Activated CD8-positive, alpha-beta T cell treated with anti-CD3 and anti-CD28 coated beads, Interleukin-2, amount 10 ng/mL, durations not matched to agents 7 days and 5 days (primary cell): ENCODE data around the gene FLNB. TPM values are rescaled to one million over a fixed set of nuclear protein-coding genes. Genes with fewer than 3 reads are reported as not detected.

Experiments used
- ATAC-seq: fragments of 150-1000 bp; cut with Tn5 transposase; one replicate; pipeline ENCODE4 v1.10.0; 2021; ENCODE audit warnings: moderate library complexity
- CTCF ChIA-PET: fragments of 350-600 bp; sonication (Branson Sonifier 250); formaldehyde crosslinking; loops from one replicate; lab custom pipeline; 2021; ENCODE audit warnings: antibody characterized with exemption; lab: Charles Lee
- POLR2A ChIA-PET: fragments of 350-600 bp; sonication (Branson Sonifier 250); formaldehyde crosslinking; loops from one replicate; lab custom pipeline; 2021; ENCODE audit warnings: antibody characterized with exemption; lab: Charles Lee
- DNase-seq: peaks from one replicate; pipeline ENCODE4 v3.0.0-alpha.2; 2020
- H3K27ac Mint-ChIP-seq: one replicate; pipeline ENCODE4 v1.8.0; 2021; ENCODE audit warnings: mild to moderate bottlenecking, mixed read lengths
- H3K27me3 Mint-ChIP-seq: one replicate; pipeline ENCODE4 v1.8.0; 2021; ENCODE audit warnings: low read depth, mixed read lengths
- H3K36me3 Mint-ChIP-seq: one replicate; pipeline ENCODE4 v1.8.0; 2021; ENCODE audit warnings: low read depth, mixed read lengths
- H3K4me1 Mint-ChIP-seq: one replicate; pipeline ENCODE4 v1.8.0; 2021; ENCODE audit warnings: low read depth, mixed read lengths
- H3K4me3 Mint-ChIP-seq: one replicate; pipeline ENCODE4 v1.8.0; 2021; ENCODE audit warnings: mild to moderate bottlenecking, mixed read lengths
- H3K9me3 Mint-ChIP-seq: one replicate; pipeline ENCODE4 v1.8.0; 2022; ENCODE audit warnings: mixed read lengths; ENCODE audit not compliant: insufficient read depth
- total RNA-seq, 2 experiments: library from RNA; stranded (reverse); gene quantifications; one replicate each; pipeline ENCODE4 v1.2.3, GENCODE V29; 2021

Gene FLNB
- total RNA-seq, 2 experiments from 2014 or later: 14.1 to 15.9 TPM

- no peaks in the 10 kb centered on the region for H3K36me3 Mint-ChIP-seq
- DNase-seq: no peak
- H3K27ac Mint-ChIP-seq: no peak overlapping the region
- no peaks in the 10 kb centered on the region for H3K27me3 Mint-ChIP-seq
- CTCF ChIA-PET: interaction anchor here (1.5 kb wide), 1 partner anchor 10 kb away, joined by 3 read pairs; no protein-coding TSS in a partner anchor
- no peak overlapping the region for H3K4me3 Mint-ChIP-seq
- no peak for ATAC-seq
- POLR2A ChIA-PET: no interaction called here
- H3K4me1 Mint-ChIP-seq: peaks cover 6% of the 10 kb centered on the region
- no peaks in the 10 kb centered on the region for H3K9me3 Mint-ChIP-seq
Observed at GRCh38 chr3:58063022-58063815, 55.0 kb downstream of the FLNB start.

- H3K27ac Mint-ChIP-seq: no peak overlapping the region
- no peak overlapping the region for H3K4me3 Mint-ChIP-seq
- no peaks in the 10 kb centered on the region for H3K36me3 Mint-ChIP-seq
- no peaks in the 10 kb centered on the region for H3K27me3 Mint-ChIP-seq
- ATAC-seq (no peak), DNase-seq (no peak)
- POLR2A ChIA-PET: no interaction called here
- H3K9me3 Mint-ChIP-seq: no peaks in the 10 kb centered on the region
- CTCF ChIA-PET: no interaction called here
- H3K4me1 Mint-ChIP-seq: peaks cover 6% of the 10 kb centered on the region
Observed at GRCh38 chr3:58064923-58065638, 56.9 kb downstream of the FLNB start.

GRCh38 chr3:58065700-58066167 lies 57.5 kb downstream of the FLNB start:
- Mint-ChIP-seq H3K4me3 (no peak overlapping the region), H3K36me3 (no peaks in the 10 kb centered on the region), H3K27ac (no peak overlapping the region), H3K27me3 (no peaks in the 10 kb centered on the region), H3K4me1 (peaks cover 6% of the 10 kb centered on the region), H3K9me3 (no peaks in the 10 kb centered on the region)
- DNase-seq (no peak), ATAC-seq (no peak)
- ChIA-PET CTCF (no interaction called here), POLR2A (no interaction called here)

GRCh38 chr3:58066842-58067241 lies 58.6 kb downstream of the FLNB start:
- POLR2A ChIA-PET: interaction anchor here (0.7 kb wide), 2 partner anchors 31 to 272 kb away, joined by 3 read pairs; no protein-coding TSS in a partner anchor
- Mint-ChIP-seq H3K27me3 (no peaks in the 10 kb centered on the region), H3K4me1 (peaks cover 6% of the 10 kb centered on the region), H3K27ac (no peak overlapping the region), H3K4me3 (no peak overlapping the region), H3K36me3 (no peaks in the 10 kb centered on the region), H3K9me3 (no peaks in the 10 kb centered on the region)
- CTCF ChIA-PET: no interaction called here
- DNase-seq (no peak), ATAC-seq (no peak)

GRCh38 chr3:58068122-58068809 lies 60.0 kb downstream of the FLNB start:
- no peaks in the 10 kb centered on the region for H3K9me3 Mint-ChIP-seq
- ChIA-PET CTCF (no interaction called here), POLR2A (interaction anchor here (0.6 kb wide), 1 partner anchor 1665 kb away, joined by 3 read pairs; no protein-coding TSS in a partner anchor)
- no peak for ATAC-seq
- DNase-seq: no peak
- H3K27ac Mint-ChIP-seq: no peak overlapping the region
- H3K4me3 Mint-ChIP-seq: no peak overlapping the region
- no peaks in the 10 kb centered on the region for H3K36me3 Mint-ChIP-seq
- no peaks in the 10 kb centered on the region for H3K27me3 Mint-ChIP-seq
- H3K4me1 Mint-ChIP-seq: peaks cover 4% of the 10 kb centered on the region

- DNase-seq (no peak), ATAC-seq (no peak)
- H3K4me3 Mint-ChIP-seq: no peak overlapping the region
- peaks cover 15% of the 10 kb centered on the region for H3K4me1 Mint-ChIP-seq
- no peaks in the 10 kb centered on the region for H3K9me3 Mint-ChIP-seq
- H3K27me3 Mint-ChIP-seq: no peaks in the 10 kb centered on the region
- ChIA-PET CTCF (interaction anchor here (0.6 kb wide), 1 partner anchor 116 kb away, joined by 3 read pairs; no protein-coding TSS in a partner anchor), POLR2A (interaction anchor here (0.6 kb wide), 1 partner anchor 161 kb away, joined by 3 read pairs; no protein-coding TSS in a partner anchor)
- no peak overlapping the region for H3K27ac Mint-ChIP-seq
- no peaks in the 10 kb centered on the region for H3K36me3 Mint-ChIP-seq
Observed at GRCh38 chr3:58071480-58071971, 63.3 kb downstream of the FLNB start.

- H3K9me3 Mint-ChIP-seq: no peaks in the 10 kb centered on the region
- no peaks in the 10 kb centered on the region for H3K36me3 Mint-ChIP-seq
- no peak overlapping the region for H3K27ac Mint-ChIP-seq
- ATAC-seq (no peak), DNase-seq (no peak)
- H3K4me1 Mint-ChIP-seq: peaks cover 15% of the 10 kb centered on the region
- no peaks in the 10 kb centered on the region for H3K27me3 Mint-ChIP-seq
- ChIA-PET POLR2A (no interaction called here), CTCF (interaction anchor here (0.6 to 1.1 kb wide), 2 partner anchors 9 to 116 kb away, joined by 3 read pairs; no protein-coding TSS in a partner anchor)
- no peak overlapping the region for H3K4me3 Mint-ChIP-seq
Observed at GRCh38 chr3:58072052-58072762, 64.0 kb downstream of the FLNB start.

- Mint-ChIP-seq H3K9me3 (no peaks in the 10 kb centered on the region), H3K36me3 (no peaks in the 10 kb centered on the region), H3K4me3 (no peak overlapping the region), H3K27me3 (no peaks in the 10 kb centered on the region), H3K27ac (no peak overlapping the region), H3K4me1 (peaks cover 15% of the 10 kb centered on the region)
- DNase-seq (no peak), ATAC-seq (no peak)
- ChIA-PET CTCF (interaction anchor here (1.1 kb wide), 1 partner anchor 10 kb away, joined by 3 read pairs; no protein-coding TSS in a partner anchor), POLR2A (no interaction called here)
Observed at GRCh38 chr3:58072763-58073130, 64.5 kb downstream of the FLNB start.

- H3K4me3 Mint-ChIP-seq: no peak overlapping the region
- no peak overlapping the region for H3K27ac Mint-ChIP-seq
- H3K4me1 Mint-ChIP-seq: peaks cover 15% of the 10 kb centered on the region
- ChIA-PET POLR2A (no interaction called here), CTCF (interaction anchor here (1.0 to 2.3 kb wide), 4 partner anchors 11 to 233 kb away, joined by 3 to 6 read pairs (median 4); partner anchors contain the start of genes FLNB, HTD2 and RPP14)
- DNase-seq (no peak), ATAC-seq (no peak)
- H3K36me3 Mint-ChIP-seq: peaks cover 5% of the 10 kb centered on the region
- H3K27me3 Mint-ChIP-seq: no peaks in the 10 kb centered on the region
- no peaks in the 10 kb centered on the region for H3K9me3 Mint-ChIP-seq
Observed at GRCh38 chr3:58073301-58074108, 65.3 kb downstream of the FLNB start.

- CTCF ChIA-PET: interaction anchor here (1.0 to 2.3 kb wide), 4 partner anchors 31 to 233 kb away, joined by 3 to 6 read pairs (median 4); partner anchors contain the start of genes FLNB, HTD2 and RPP14
- H3K27me3 Mint-ChIP-seq: no peaks in the 10 kb centered on the region
- H3K36me3 Mint-ChIP-seq: peaks cover 5% of the 10 kb centered on the region
- H3K4me1 Mint-ChIP-seq: peaks cover 15% of the 10 kb centered on the region
- no peak overlapping the region for H3K27ac Mint-ChIP-seq
- H3K4me3 Mint-ChIP-seq: no peak overlapping the region
- DNase-seq (no peak), ATAC-seq (no peak)
- POLR2A ChIA-PET: no interaction called here
- no peaks in the 10 kb centered on the region for H3K9me3 Mint-ChIP-seq
Observed at GRCh38 chr3:58074116-58074715, 66.0 kb downstream of the FLNB start.
